SK-N-SH (cell line): ENCODE data around the gene SLCO3A1.

Experiments
- CTCF ChIP-seq: fragments of 200-600 bp; sonication (generic); IDR thresholded peaks from 2 replicates; pipeline ENCODE4 v1.6.1; 2017; ENCODE audit warnings: antibody characterized with exemption, mild to moderate bottlenecking, moderate library complexity
- ELF1 ChIP-seq: IDR thresholded peaks from 2 replicates; pipeline ENCODE4 v1.4.0; 2012
- EP300 ChIP-seq, 2 experiments: IDR thresholded peaks; 2 replicates each; pipeline versions ENCODE4 v1.4.0 to v1.6.1; 2012; ENCODE audit warnings: borderline replicate concordance in 1 of 2, low read depth in 1 of 2, low read length in 1 of 2
- FOXJ3 ChIP-seq: sonication (generic); formaldehyde crosslinking; IDR thresholded peaks from 2 replicates; pipeline ENCODE4 v1.5.1; 2020; ENCODE audit warnings: mild to moderate bottlenecking, missing genetic modification reagents
- GABPA ChIP-seq: IDR thresholded peaks from 2 replicates; pipeline ENCODE4 v1.4.0; 2012; ENCODE audit warnings: low read depth, mild to moderate bottlenecking
- MAX ChIP-seq: IDR thresholded peaks from 2 replicates; pipeline ENCODE4 v1.4.0; 2012; ENCODE audit warnings: low read depth
- MXI1 ChIP-seq: IDR thresholded peaks from 2 replicates; pipeline ENCODE4 v1.6.1; 2012; ENCODE audit warnings: mild to moderate bottlenecking, low read depth, low read length, improper control_type of control experiment
- PBX3 ChIP-seq: IDR thresholded peaks from 2 replicates; pipeline ENCODE4; 2012
- POLR2AphosphoS5 ChIP-seq: IDR thresholded peaks from 2 replicates; pipeline ENCODE4 v1.6.1; 2012; ENCODE audit warnings: low read depth, low read length
- RAD21 ChIP-seq: IDR thresholded peaks from 2 replicates; pipeline ENCODE4 v1.6.1; 2012; ENCODE audit warnings: mild to moderate bottlenecking, low read length
- RCOR1 ChIP-seq: fragments of 150-350 bp; IDR thresholded peaks from 2 replicates; pipeline ENCODE4 v1.6.1; 2017; ENCODE audit warnings: antibody characterized with exemption, low read length
- TAF1 ChIP-seq: IDR thresholded peaks from 2 replicates; pipeline ENCODE4 v1.6.1; 2012; ENCODE audit warnings: low read depth, mild to moderate bottlenecking, low read length, moderate library complexity, borderline replicate concordance
- TEAD4 ChIP-seq: IDR thresholded peaks from 2 replicates; pipeline ENCODE4 v1.4.0; 2012; ENCODE audit warnings: mild to moderate bottlenecking, borderline replicate concordance; ENCODE audit not compliant: insufficient read depth

GRCh38 chr15:92117261-92117731, 263.8 kb downstream of the SLCO3A1 start:
- no peak for TF ChIP-seq POLR2AphosphoS5
- no peak for TF ChIP-seq MXI1
- TF ChIP-seq CTCF: no peak
- TF ChIP-seq PBX3: no peak
- no peak for TF ChIP-seq RAD21
- TF ChIP-seq MAX: no peak
- no peak for TF ChIP-seq RCOR1
- TF ChIP-seq TEAD4: no peak
- TF ChIP-seq GABPA: no peak
- TF ChIP-seq ELF1: no peak
- no peak for TF ChIP-seq TAF1
- no peak for TF ChIP-seq EP300 (IDR thresholded peaks at IDR 0.05; ENCODE audit: borderline replicate concordance in 1 of 2, low read depth in 1 of 2, low read length in 1 of 2)
- no peak for TF ChIP-seq FOXJ3 (CRISPR knock-in tag)
